MCF 10A (cell line): ENCODE data around the gene PRSS56. TPM values are rescaled to one million over a fixed set of nuclear protein-coding genes. Genes with fewer than 3 reads are reported as not detected.
"Not testable (repeated sequence)": the region's sequence is repeated elsewhere in the genome, so short reads cannot be mapped to it uniquely, and the experiment has no call there.

Experiments
- BruUV-seq: library from RNA; stranded (reverse); fragments of 400-500 nt; replicated peaks from 2 replicates; lab custom pipeline; 2021; lab: Mats Ljungman, UMichigan
- CTCF ChIA-PET: fragments of 300-600 bp; sonication (Branson Sonifier 250); formaldehyde crosslinking; extraction: SDS; loops from one replicate; lab custom pipeline; 2021; ENCODE audit warnings: antibody characterized with exemption, inconsistent platforms; lab: Yijun Ruan, JAX
- POLR2A ChIA-PET: fragments of 300-600, 350-650 bp; sonication (Branson Sonifier 250); formaldehyde crosslinking; extraction: SDS; loops from one replicate; lab custom pipeline; 2020; ENCODE audit warnings: antibody characterized with exemption, inconsistent platforms; lab: Yijun Ruan, JAX
- DNase-seq: peaks from one replicate; pipeline ENCODE4 v3.0.0-alpha.2; 2018; ENCODE audit not compliant: unreplicated experiment
- H3K27ac Mint-ChIP-seq: one replicate; pipeline ENCODE4 v1.8.0; 2022; ENCODE audit warnings: mild to moderate bottlenecking, low read depth, mixed read lengths; ENCODE audit not compliant: unreplicated experiment
- H3K27me3 Mint-ChIP-seq: one replicate; pipeline ENCODE4 v1.8.0; 2022; ENCODE audit warnings: mixed read lengths; ENCODE audit not compliant: insufficient read depth, unreplicated experiment
- H3K36me3 Mint-ChIP-seq: one replicate; pipeline ENCODE4 v1.8.0; 2022; ENCODE audit warnings: mild to moderate bottlenecking, moderate library complexity, mixed read lengths; ENCODE audit not compliant: insufficient read depth, unreplicated experiment
- H3K4me1 Mint-ChIP-seq: one replicate; pipeline ENCODE4 v1.8.0; 2022; ENCODE audit warnings: mixed read lengths; ENCODE audit not compliant: insufficient read depth, unreplicated experiment
- H3K4me3 Mint-ChIP-seq: one replicate; pipeline ENCODE4 v1.8.0; 2022; ENCODE audit warnings: mild to moderate bottlenecking, moderate library complexity, mixed read lengths; ENCODE audit not compliant: unreplicated experiment
- H3K9me3 Mint-ChIP-seq: one replicate; pipeline ENCODE4 v1.8.0; 2022; ENCODE audit warnings: mixed read lengths; ENCODE audit not compliant: unreplicated experiment
- intact Hi-C: fragments of 100-400 bp; cut with micrococcal nuclease; formaldehyde crosslinking; loops from 2 replicates; pipeline ENCODE4 v1.14.1; 2022
- total RNA-seq: library from RNA; stranded (reverse); gene quantifications from 2 replicates; pipeline ENCODE4 v1.2.3, GENCODE V29; 2022
- TF ChIP-seq, protein P1 (sequence below): fragments of 200-600 bp; IDR thresholded peaks from one replicate; pipeline ENCODE4 v1.8.0; 2022; ENCODE audit warnings: antibody characterized with exemption, mild to moderate bottlenecking; ENCODE audit not compliant: unreplicated experiment

The PRSS56 gene
- total RNA-seq, 1 experiment from 2014 or later: not detected

DNA sequence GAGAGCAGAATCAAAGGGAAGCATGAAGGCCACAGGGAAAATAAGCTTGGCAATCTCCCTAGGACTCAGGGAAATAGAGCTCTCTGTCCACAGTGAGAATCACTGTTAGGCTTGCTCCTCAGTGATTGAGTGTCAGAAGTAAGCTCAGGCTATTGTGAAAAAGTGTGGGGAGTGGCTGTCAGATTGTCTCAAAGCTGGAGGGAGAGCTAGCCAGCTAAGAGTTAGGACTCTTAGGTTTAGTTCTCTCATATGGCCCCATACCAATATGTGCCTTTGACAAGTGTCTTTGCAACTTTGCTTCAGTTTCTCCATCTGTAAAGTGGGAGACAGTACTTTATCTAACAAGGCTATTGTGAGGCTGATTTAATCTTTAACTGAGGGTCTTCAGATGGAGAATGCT is 47.5 kb downstream of the PRSS56 start:
- H3K36me3 Mint-ChIP-seq: peaks cover 71% of the 10 kb centered on the region

DNA sequence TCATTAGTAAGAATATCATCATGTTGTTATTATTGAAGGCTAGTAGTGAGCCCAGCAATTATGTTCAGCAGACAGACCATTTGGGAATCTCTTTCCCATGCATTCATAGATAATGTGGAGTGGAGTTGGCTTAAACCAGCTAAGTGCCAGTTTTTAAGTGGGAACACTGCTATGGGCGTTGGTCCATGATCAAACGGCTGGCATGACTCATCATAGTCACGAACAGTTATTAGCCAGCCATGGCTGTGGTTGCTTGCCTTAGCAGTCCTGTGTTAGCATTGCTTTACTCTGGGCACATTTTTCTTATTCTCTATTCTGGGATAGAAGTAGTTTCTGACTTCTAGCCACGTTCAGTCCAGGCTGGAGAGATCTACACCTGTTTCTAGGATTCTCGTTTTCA is 48.0 kb downstream of the PRSS56 start:
- peak overlapping the region; percentile 23 for H3K4me3 Mint-ChIP-seq
- TF ChIP-seq, protein P1, sequence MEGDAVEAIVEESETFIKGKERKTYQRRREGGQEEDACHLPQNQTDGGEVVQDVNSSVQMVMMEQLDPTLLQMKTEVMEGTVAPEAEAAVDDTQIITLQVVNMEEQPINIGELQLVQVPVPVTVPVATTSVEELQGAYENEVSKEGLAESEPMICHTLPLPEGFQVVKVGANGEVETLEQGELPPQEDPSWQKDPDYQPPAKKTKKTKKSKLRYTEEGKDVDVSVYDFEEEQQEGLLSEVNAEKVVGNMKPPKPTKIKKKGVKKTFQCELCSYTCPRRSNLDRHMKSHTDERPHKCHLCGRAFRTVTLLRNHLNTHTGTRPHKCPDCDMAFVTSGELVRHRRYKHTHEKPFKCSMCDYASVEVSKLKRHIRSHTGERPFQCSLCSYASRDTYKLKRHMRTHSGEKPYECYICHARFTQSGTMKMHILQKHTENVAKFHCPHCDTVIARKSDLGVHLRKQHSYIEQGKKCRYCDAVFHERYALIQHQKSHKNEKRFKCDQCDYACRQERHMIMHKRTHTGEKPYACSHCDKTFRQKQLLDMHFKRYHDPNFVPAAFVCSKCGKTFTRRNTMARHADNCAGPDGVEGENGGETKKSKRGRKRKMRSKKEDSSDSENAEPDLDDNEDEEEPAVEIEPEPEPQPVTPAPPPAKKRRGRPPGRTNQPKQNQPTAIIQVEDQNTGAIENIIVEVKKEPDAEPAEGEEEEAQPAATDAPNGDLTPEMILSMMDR: no peak
- peaks cover 71% of the 10 kb centered on the region for H3K36me3 Mint-ChIP-seq
- ChIA-PET CTCF (interaction anchor here (0.8 to 1.3 kb wide), 2 partner anchors 18 to 46 kb away, joined by 3 read pairs; no protein-coding TSS in a partner anchor), POLR2A (interaction anchor here (0.6 to 6.6 kb wide), 10 partner anchors 11 to 391 kb away, joined by 3 to 49 read pairs (median 4); partner anchors contain the start of genes EIF4E2 and TIGD1)
- no peaks in the 10 kb centered on the region for H3K9me3 Mint-ChIP-seq
- peak; percentile 89 for DNase-seq
- peak overlapping the region; percentile 68 for H3K27ac Mint-ChIP-seq
- intact Hi-C loops: no loop called here
- no peaks in the 10 kb centered on the region for H3K27me3 Mint-ChIP-seq
- peaks cover 19% of the 10 kb centered on the region for H3K4me1 Mint-ChIP-seq
- BruUV-seq: no TSS peak

More for the DNA sequence above, 47.5 kb downstream of the PRSS56 start:
- intact Hi-C loops: no loop called here
- TF ChIP-seq, protein P1: no peak
- Mint-ChIP-seq H3K4me1 (peaks cover 19% of the 10 kb centered on the region), H3K27ac (peak overlapping the region; percentile 68), H3K4me3 (peak overlapping the region; percentile 23), H3K27me3 (no peaks in the 10 kb centered on the region), H3K9me3 (no peaks in the 10 kb centered on the region)
- ChIA-PET CTCF (interaction anchor here (0.6 to 1.0 kb wide), 2 partner anchors 47 to 772 kb away, joined by 3 read pairs; no protein-coding TSS in a partner anchor), POLR2A (interaction anchor here (0.6 to 6.6 kb wide), 10 partner anchors 11 to 391 kb away, joined by 3 to 49 read pairs (median 4); partner anchors contain the start of genes EIF4E2 and TIGD1)
- peak; percentile 35 for DNase-seq
- no TSS peak for BruUV-seq

DNA sequence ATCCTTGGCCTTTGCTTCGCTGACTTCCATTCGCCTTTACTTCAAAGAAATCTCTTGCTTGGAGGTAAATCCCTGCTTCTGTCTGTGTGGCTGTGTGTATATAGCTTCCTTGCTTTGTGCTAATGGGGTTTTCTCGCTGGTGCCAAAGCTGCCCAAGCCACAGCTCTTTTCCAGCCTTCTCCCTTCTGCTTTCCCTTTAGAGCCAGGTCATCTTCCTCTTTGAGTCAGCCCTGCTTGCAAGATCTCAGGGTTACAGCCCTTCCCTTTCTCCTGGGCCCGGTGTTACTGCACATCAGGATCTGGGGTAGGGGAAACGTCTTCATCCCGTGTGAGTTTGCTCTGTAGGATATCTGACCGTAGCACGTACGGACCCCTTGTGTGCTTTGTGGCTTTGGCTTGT is 49.4 kb downstream of the PRSS56 start:
- intact Hi-C loops: no loop called here

DNA sequence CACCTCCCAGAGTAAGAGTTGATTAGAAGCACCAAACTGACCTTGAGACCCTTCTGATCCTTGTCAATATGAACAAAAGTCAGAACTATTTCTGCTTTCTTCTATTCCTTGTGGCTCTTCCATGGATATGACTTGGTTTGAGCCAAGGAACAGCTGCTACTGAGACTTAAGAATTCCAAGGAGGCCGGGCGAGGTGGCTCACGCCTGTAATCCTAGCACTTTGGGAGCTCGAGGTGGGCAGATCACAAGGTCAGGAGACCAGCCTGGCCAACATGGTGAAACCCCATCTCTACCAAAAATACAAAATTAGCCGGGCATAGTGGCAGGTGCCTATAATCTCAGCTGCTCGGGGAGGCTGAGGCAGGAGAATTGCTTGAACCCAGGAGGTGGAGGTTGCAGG is 50.3 kb downstream of the PRSS56 start:
- DNase-seq, BruUV-seq, H3K27me3 Mint-ChIP-seq, H3K27ac Mint-ChIP-seq, H3K4me3 Mint-ChIP-seq, H3K9me3 Mint-ChIP-seq: not testable (repeated sequence)
- intact Hi-C loops: loop anchor here (2.0 kb wide), 1 partner anchor 18 kb away; no protein-coding TSS in a partner anchor
- peaks cover 66% of the 10 kb centered on the region for H3K36me3 Mint-ChIP-seq
- ChIA-PET CTCF (interaction anchor here (1.3 kb wide), 1 partner anchor 8 kb away, joined by 4 read pairs; no protein-coding TSS in a partner anchor), POLR2A (interaction anchor here (1.0 to 6.6 kb wide), 2 partner anchors 20 to 21 kb away, joined by 3 to 49 read pairs; partner anchors contain the start of genes EIF4E2 and TIGD1)
- peaks cover 19% of the 10 kb centered on the region for H3K4me1 Mint-ChIP-seq

More for the DNA sequence above, 49.4 kb downstream of the PRSS56 start:
- Mint-ChIP-seq H3K4me1 (peaks cover 19% of the 10 kb centered on the region), H3K9me3 (no peaks in the 10 kb centered on the region), H3K27ac (no peak overlapping the region), H3K4me3 (no peak overlapping the region), H3K27me3 (no peaks in the 10 kb centered on the region), H3K36me3 (peaks cover 68% of the 10 kb centered on the region)
- TF ChIP-seq, protein P1: no peak
- no peak for DNase-seq
- no TSS peak for BruUV-seq
- ChIA-PET POLR2A (interaction anchor here (4.1 to 6.6 kb wide), 2 partner anchors 18 to 22 kb away, joined by 39 to 49 read pairs; partner anchors contain the start of genes EIF4E2 and TIGD1), CTCF (interaction anchor here (0.6 to 1.3 kb wide), 4 partner anchors 10 to 93 kb away, joined by 3 to 4 read pairs (median 3); no protein-coding TSS in a partner anchor)
